Activated CD4-positive, alpha-beta memory T cell treated with anti-CD3 and anti-CD28 coated beads for 36 hours (primary cell): ENCODE data around the gene OR10P1. TPM values are rescaled to one million over a fixed set of nuclear protein-coding genes. Genes with fewer than 3 reads are reported as not detected.

Source experiments
- total RNA-seq, 2 experiments: library from RNA; stranded (reverse); gene quantifications; one replicate each; pipeline ENCODE4 v1.2.3, GENCODE V29; 2021

OR10P1 gene
- total RNA-seq, 2 experiments from 2014 or later = not detected

Other genes with a start within 250 kb of the OR10P1 start
- not detected for gene OR6C65, start 236.4 kb upstream of the OR10P1 start, total RNA-seq
- gene OR6C76, start 210.6 kb upstream of the OR10P1 start, total RNA-seq = not detected
- not detected for gene OR6C2, start 192.8 kb upstream of the OR10P1 start, total RNA-seq
- not detected for gene OR6C70, start 166.8 kb upstream of the OR10P1 start, total RNA-seq
- gene OR6C68, start 144.5 kb upstream of the OR10P1 start, total RNA-seq = not detected
- not detected for gene OR6C4, start 87.3 kb upstream of the OR10P1 start, total RNA-seq
- gene OR2AP1, start 64.4 kb upstream of the OR10P1 start, total RNA-seq = not detected
- gene ITGA7, start 71.0 kb downstream of the OR10P1 start, total RNA-seq = 1 to 10 TPM; 4.1 to 4.5 TPM
- gene BLOC1S1, start 79.2 kb downstream of the OR10P1 start, total RNA-seq = 100 to 1,000 TPM; 153 to 162 TPM
- gene RDH5, start 83.5 kb downstream of the OR10P1 start, total RNA-seq = 1 to 10 TPM; 5.1 to 7.0 TPM
- 100 to 1,000 TPM; 204 to 210 TPM for gene CD63, start 92.1 kb downstream of the OR10P1 start, total RNA-seq
- gene GDF11, start 106.2 kb downstream of the OR10P1 start, total RNA-seq = 1 to 10 TPM; 7.7 to 8.7 TPM
- 100 to 1,000 TPM; 104 to 110 TPM for gene SARNP, start 180.8 kb downstream of the OR10P1 start, total RNA-seq
- 10 to 100 TPM; 37.9 to 41.2 TPM for gene ORMDL2, start 181.1 kb downstream of the OR10P1 start, total RNA-seq
- 10 to 100 TPM; 34.9 to 35.1 TPM for gene DNAJC14, start 192.7 kb downstream of the OR10P1 start, total RNA-seq
- under 1 TPM in 1 of 2 experiments, not detected in 1; 0.31 TPM for gene MMP19, start 206.0 kb downstream of the OR10P1 start, total RNA-seq